ENCODE measurements around the gene KATNA1. TPM values are rescaled to one million over a fixed set of nuclear protein-coding genes. Genes with fewer than 3 reads are reported as not detected.
A peak's percentile ranks its signal among the peaks of the same experiment; 100 is the strongest.

The KATNA1 gene
- total and polyA plus RNA-seq, 9 of the 15 experiments (the other 6 are each of a cell fraction or from before 2014, with no cell fraction given): 22.5 to 76.9 (median 45.0) TPM

- TF ChIP-seq, protein P1, sequence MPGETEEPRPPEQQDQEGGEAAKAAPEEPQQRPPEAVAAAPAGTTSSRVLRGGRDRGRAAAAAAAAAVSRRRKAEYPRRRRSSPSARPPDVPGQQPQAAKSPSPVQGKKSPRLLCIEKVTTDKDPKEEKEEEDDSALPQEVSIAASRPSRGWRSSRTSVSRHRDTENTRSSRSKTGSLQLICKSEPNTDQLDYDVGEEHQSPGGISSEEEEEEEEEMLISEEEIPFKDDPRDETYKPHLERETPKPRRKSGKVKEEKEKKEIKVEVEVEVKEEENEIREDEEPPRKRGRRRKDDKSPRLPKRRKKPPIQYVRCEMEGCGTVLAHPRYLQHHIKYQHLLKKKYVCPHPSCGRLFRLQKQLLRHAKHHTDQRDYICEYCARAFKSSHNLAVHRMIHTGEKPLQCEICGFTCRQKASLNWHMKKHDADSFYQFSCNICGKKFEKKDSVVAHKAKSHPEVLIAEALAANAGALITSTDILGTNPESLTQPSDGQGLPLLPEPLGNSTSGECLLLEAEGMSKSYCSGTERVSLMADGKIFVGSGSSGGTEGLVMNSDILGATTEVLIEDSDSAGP (CRISPR knock-in tag; IDR thresholded peaks at IDR 0.05): no peak
- TF ChIP-seq ERF (CRISPR knock-in tag; IDR thresholded peaks at IDR 0.05) (0 out of 2 replicates have a peak, but pooled peaks have one; percentile 38), JUND (IDR thresholded peaks at IDR 0.05; ENCODE audit: borderline replicate concordance, low read depth, low read length) (peak; percentile 47), JUND (tag; IDR thresholded peaks at IDR 0.05; ENCODE audit: borderline replicate concordance, low read depth, low read length) (no peak; the same call in 2 of the 3 replicates), PHF8 (IDR thresholded peaks at IDR 0.05; ENCODE audit: borderline replicate concordance, low read length) (peak; percentile 85), TEAD2 (tag; IDR thresholded peaks at IDR 0.05) (no peak), DNMT1 (IDR thresholded peaks at IDR 0.05) (no peak), ZNF79 (CRISPR knock-in tag; IDR thresholded peaks at IDR 0.05; ENCODE audit: low read depth) (no peak), RAD21 (CRISPR knock-in tag; conservative IDR thresholded peaks at IDR 0.05 in 1 of 2, IDR thresholded peaks at IDR 0.05 in 1 of 2) (peak in 1 of 2 experiments; percentile 25; a peak in 1 of 4 replicates), SIN3A (IDR thresholded peaks at IDR 0.05; ENCODE audit: borderline replicate concordance in 2 of 2, control insufficient read depth in 1 of 2, low read depth in 2 of 2, low read length in 2 of 2) (peak; percentile 86 to 88; a peak in 3 of 4 replicates), EHMT2 (IDR thresholded peaks at IDR 0.05) (no peak), NCOA1 (IDR thresholded peaks at IDR 0.05; ENCODE audit: low read depth) (no peak), STAT5A (IDR thresholded peaks at IDR 0.05; ENCODE audit: borderline replicate concordance, low read length) (no peak), POLR2H (tag; IDR thresholded peaks at IDR 0.05; ENCODE audit: low read depth) (peak; percentile 76), KLF16 (IDR thresholded peaks at IDR 0.05) (no peak), NR2C1 (IDR thresholded peaks at IDR 0.05) (peak; percentile 94), NR2C1 (tag; IDR thresholded peaks at IDR 0.05) (peak; percentile 94), NFE2L1 (tag; IDR thresholded peaks at IDR 0.05; ENCODE audit: borderline replicate concordance, low read depth) (no peak), MCM2 (IDR thresholded peaks at IDR 0.05; ENCODE audit: low read depth) (no peak), ZNF384 (IDR thresholded peaks at IDR 0.05; ENCODE audit: low read depth, low read length) (peak; percentile 31), TARDBP (IDR thresholded peaks at IDR 0.05) (no peak)
- TF ChIP-seq, protein P2, sequence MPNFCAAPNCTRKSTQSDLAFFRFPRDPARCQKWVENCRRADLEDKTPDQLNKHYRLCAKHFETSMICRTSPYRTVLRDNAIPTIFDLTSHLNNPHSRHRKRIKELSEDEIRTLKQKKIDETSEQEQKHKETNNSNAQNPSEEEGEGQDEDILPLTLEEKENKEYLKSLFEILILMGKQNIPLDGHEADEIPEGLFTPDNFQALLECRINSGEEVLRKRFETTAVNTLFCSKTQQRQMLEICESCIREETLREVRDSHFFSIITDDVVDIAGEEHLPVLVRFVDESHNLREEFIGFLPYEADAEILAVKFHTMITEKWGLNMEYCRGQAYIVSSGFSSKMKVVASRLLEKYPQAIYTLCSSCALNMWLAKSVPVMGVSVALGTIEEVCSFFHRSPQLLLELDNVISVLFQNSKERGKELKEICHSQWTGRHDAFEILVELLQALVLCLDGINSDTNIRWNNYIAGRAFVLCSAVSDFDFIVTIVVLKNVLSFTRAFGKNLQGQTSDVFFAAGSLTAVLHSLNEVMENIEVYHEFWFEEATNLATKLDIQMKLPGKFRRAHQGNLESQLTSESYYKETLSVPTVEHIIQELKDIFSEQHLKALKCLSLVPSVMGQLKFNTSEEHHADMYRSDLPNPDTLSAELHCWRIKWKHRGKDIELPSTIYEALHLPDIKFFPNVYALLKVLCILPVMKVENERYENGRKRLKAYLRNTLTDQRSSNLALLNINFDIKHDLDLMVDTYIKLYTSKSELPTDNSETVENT (CRISPR knock-in tag; IDR thresholded peaks at IDR 0.05): peak; percentile 81; the same call in 1 of the 2 replicates
- TF ChIP-seq, protein P3, sequence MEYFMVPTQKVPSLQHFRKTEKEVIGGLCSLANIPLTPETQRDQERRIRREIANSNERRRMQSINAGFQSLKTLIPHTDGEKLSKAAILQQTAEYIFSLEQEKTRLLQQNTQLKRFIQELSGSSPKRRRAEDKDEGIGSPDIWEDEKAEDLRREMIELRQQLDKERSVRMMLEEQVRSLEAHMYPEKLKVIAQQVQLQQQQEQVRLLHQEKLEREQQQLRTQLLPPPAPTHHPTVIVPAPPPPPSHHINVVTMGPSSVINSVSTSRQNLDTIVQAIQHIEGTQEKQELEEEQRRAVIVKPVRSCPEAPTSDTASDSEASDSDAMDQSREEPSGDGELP (CRISPR knock-in tag; IDR thresholded peaks at IDR 0.05; ENCODE audit: borderline replicate concordance): peak; percentile 90; the same call in 1 of the 2 replicates
Observed at GRCh38 chr6:149648148-149649145, at the start of gene KATNA1 (continued).
